NCI-H2029 treated with DMSO at 0.1 percent for 48 hours (cell line): ENCODE measurements around the gene SLC10A7.

ENCODE experiments used
- DNase-seq: peaks from one replicate; lab custom pipeline; 2025; lab: John Stamatoyannopoulos, UW

SLC10A7 gene

DNA sequence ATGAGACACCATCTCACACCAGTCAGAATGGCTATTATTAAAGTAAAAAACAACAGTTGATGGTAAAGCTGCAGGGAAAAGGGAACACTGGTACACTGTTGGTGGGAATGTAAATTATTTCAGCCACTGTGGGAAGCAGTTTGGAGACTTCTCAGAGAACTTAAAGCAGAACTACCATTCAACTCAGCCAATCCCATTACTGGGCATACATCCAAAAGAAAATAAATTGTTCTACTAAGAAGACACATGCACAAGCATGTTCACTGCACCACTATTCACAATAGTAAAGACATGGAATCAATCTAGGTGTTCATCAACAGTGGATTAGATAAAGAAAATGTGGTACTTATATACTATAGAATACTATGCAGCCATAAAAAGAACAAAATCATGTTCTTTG, 172.4 kb downstream of the SLC10A7 start:
- DNase-seq: no peak

DNA sequence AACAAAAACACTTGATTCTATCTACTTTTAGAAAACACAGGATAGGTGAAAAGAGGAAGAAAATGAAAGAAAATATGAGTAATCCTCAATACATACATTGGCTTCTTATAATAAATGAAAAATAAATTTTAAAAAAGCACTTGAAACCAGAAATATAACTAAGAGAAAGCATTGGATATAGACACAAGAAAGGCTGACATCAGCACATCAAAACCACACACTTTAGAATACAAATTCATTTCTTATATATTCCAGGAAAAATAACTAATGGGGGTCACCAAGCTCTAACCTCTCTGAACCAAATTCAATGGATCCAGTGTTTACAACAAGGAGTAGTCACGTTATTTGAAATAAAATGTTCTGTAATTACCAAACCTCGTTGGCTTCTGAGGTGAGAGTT, 173.9 kb downstream of the SLC10A7 start:
- DNase-seq: no peak

GRCh38 chr4:146346276-146346675, 175.5 kb downstream of the SLC10A7 start:
- DNase-seq: no peak

- no peak for DNase-seq
Measured at GRCh38 chr4:146343776-146344175, 178.0 kb downstream of the SLC10A7 start.

DNA sequence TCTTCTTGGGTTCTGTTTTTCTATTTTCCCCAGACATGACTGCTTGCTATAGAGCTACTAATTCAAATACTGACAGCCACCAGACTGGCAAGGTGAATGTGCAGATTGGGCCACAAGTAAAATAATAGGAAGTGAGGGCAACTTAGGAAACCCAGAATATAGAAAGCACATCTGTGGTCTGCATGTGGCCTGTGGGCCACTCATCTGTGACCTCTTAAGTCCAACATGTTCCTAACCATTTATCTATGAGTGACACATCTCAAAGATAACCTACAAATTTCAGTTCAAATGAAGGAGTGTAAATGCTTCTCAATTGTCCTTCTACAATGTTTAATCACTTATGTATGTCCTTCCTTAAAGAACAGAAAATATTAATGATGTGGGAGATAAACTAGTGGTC, 178.5 kb downstream of the SLC10A7 start:
- no peak for DNase-seq

DNA sequence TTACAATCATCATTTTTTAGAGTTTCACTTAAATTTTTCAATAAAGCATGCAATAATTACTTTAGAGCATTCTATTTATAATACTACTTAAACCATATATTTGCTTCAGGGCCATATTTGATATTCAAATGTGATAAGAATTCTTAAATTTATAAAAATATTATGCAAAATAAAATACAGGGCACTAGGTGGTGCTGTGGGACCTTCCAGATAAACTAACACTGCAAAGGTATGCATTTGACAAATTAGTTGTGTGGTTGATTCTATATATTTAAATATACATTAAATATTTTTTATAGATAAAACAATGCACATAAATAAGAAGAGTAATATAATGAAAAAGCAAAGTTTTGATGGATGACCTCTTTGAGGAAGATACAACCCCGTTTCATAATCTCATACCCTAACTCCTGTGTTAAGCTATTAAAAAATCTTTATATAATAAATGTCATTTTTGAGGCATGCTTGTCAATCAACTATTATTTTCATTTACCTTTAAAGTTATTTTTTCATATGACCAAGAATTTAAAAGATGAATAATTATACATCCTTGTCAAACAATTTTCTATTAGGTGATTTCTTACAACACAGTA, 179.0 kb downstream of the SLC10A7 start:
- DNase-seq: no peak

DNA sequence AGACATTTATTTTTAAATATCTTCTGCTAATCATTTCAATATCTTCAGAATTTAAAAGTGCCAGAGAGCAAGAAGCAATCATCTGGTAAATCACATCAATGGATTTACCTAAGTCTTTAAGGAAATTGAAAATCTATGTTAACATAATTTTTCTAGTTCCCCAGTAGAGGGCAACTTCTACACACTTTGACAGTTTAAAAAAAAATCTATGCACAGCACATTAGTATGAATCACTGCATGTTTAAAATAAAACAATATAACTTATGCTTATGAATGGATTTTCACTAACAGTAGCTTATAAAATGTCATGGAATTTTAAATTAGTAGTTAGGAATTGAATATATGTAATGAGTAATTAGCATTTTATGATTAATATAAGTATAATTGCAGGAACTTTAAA, 180.9 kb downstream of the SLC10A7 start:
- DNase-seq: no peak

DNA sequence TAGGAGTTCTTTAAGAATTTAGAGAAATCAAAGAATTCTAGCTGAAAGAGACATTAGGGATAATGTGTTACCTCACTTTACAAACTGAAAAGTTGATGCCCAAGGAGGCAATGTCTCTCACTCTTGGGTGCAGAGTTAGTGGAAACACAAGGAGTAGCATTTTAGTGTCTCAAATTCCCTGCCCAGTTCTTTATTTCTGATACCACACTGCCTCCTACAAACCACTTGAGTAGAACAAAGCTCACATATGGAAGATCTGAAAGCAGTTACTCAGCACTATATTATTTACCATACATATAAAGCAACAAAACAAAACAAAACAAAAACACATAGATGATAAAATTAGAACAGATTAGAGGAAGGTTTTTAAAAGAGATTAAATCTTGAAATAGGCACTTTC, 183.2 kb downstream of the SLC10A7 start:
- no peak for DNase-seq

GRCh38 chr4:146336410-146336807, 185.3 kb downstream of the SLC10A7 start:
- no peak for DNase-seq

GRCh38 chr4:146335763-146336409, 185.9 kb downstream of the SLC10A7 start:
- no peak for DNase-seq

DNA sequence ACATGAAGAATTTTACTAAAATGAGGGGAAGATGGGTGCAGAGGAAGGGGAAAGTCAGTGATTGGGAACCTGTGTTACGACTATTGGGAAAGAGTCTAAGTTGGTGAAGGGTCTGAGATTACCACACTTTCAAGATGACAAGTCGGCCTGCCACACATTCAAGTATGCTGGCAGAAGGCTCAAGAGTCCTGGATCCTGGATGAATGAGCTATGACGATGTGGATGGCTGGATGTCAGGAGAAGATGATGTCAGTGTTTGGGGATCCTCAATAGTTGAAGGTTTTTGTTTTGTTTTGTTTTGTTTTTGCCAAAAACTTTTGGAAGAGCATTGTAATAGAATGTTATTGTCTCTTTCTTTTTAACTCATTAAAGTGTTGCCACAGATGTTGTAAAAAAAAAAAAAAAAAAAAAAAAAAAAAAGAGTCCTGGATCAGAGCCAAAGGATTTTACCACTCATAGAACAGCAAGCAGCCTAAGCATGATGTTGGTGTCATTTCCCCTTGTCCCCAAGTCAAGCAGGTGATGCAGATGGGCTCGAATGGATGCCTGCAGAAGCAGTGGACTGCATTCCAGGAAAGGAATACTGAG, 186.8 kb downstream of the SLC10A7 start:
- no peak for DNase-seq

DNA sequence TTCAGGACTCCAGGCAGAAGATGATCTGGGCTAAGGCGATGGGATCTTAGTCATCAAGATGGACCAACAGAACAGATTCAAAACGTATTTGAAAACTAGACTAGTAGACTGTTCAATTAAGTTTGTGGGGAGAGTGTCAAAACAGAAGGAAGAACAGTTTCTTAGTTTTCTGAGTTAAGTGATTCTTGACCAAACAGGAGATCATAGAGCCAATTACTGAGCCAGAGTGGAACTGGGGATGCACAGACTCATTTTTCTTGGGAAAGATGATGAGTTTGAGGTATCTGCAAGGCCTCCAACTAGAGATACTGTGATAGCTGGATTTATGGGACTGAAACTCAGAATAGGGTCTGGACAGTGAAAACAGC, 187.9 kb downstream of the SLC10A7 start:
- DNase-seq: no peak

DNA sequence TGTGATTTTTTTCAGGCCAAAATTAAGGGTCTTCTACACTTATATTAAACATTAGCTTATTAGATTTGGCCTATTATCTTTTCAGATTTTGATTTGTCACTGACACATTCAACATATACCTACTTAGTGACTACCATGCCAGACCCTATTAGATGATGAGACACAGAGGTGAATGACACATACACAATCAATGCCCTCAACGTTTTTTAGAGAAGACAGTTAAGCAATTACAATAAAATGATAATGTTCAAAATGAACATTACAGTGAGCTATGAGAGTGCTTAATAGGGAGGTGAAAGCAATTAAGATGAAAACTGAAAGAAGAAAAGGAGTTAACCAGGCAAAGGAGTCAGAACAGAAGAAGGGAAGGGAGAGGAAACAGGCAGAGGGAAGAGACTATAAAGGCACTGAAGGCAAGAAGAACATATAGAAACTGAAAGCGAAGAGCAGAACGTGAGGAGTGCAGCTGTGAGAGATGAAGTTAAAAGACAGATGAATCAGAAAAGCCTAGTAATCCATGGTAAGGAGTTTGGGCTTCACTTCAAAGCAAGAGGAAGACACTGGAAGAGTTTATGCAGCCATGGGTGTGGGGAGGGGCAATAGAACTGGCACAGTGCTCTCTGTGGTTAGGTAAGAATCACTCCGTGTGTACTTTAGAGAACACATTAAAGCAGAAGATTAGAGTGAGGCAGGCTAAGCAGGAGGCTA, 188.4 kb downstream of the SLC10A7 start:
- DNase-seq: no peak

DNA sequence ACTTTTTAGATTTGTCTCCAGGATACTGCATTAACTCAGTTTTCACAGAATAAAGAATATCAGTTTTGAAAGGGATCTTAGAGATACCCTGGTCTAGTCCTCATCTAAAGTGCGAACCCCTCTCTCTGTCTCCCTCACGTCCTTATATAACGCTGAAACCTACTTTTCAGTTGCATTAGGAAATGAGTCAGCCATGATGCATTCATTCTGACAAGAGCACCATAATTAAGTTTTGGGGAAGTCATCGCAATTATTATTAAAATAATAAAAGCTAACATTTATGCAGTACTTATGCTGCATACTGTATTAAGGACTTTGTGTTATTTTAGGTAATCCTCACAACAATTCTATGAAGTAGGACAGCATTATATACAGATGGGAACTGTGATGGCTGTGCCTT, 191.3 kb downstream of the SLC10A7 start:
- DNase-seq: no peak

DNA sequence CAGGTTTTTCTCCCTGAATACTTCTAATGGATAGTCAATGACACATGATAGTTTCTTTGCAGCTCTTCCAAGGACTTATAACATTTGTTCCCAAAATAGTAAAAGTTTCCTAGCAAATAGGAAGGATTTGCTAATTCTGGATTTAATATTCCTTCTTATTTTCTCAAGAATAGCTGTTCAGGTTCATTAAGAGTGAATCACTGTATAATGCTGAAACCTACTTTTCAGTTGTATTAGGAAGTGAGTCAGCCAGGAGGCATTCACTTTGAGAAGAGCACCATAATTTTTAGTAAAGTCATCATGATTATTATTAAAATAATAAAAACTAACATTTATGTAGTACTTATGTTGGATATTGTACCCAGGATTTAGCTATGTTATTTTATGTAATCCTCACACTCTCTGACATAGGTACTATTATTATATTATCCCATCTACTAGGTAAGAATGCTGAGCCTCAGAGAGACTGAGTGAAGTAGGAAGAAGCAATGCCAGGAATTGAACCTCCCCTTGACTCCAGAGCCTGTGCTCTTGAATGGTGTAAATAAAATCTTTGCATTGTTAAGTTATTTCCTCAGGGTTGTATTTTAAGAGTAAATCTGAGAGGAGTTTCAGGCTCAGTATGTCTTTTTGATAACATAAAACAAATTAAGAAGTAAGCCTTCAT, 192.6 kb downstream of the SLC10A7 start:
- no peak for DNase-seq

- DNase-seq: no peak
Measured at GRCh38 chr4:146327859-146328650, 193.7 kb downstream of the SLC10A7 start.

DNA sequence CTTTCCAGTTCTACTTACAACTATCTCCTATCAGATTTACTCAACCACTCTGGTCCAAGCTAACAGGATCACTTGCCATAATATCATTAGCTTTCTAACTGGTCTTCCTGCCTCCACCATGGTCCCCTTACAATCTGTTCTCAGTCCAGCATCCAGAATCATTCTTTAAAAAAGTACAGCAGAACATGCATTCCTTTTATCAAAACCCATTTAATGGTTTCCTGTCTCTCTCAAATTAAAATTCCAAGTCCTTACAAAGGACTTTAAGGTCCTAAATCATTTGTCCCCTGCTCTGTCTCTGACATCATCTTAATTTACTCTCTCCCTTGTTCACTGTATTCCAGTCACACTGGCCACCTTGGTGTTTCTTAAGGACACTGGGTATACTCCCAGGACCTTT, 202.8 kb downstream of the SLC10A7 start:
- no peak for DNase-seq

- DNase-seq: no peak
Measured at GRCh38 chr4:146317783-146318182, 204.0 kb downstream of the SLC10A7 start.

DNA sequence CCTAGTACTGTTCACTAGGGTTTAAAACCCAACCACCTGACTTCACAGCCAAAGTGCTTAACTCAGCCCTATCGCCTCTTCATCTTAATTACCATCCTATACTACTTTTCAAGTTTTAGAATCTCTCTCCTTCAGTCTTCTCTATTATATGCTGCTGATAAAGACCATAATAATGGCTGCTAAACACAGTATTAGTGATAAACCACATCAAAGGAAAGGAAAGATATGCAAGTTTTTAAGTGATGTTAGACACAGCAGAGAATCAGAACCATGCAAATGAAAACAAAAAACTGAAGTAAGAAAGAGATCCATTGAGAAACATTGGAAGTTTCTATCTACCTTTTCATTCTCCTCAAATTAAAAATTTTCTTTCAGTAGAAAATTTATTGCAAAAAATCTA, 206.6 kb downstream of the SLC10A7 start:
- DNase-seq: no peak

GRCh38 chr4:146311238-146311970, 210.3 kb downstream of the SLC10A7 start:
- DNase-seq: no peak

- no peak for DNase-seq
Measured at GRCh38 chr4:146310319-146311021, 211.3 kb downstream of the SLC10A7 start.
